ENCODE data around the gene BAG3. TPM values are rescaled to one million over a fixed set of nuclear protein-coding genes. Genes with fewer than 3 reads are reported as not detected.

Gene BAG3
- total and polyA plus RNA-seq, 7 donors: 283 to 855 (median 453) TPM

DNA sequence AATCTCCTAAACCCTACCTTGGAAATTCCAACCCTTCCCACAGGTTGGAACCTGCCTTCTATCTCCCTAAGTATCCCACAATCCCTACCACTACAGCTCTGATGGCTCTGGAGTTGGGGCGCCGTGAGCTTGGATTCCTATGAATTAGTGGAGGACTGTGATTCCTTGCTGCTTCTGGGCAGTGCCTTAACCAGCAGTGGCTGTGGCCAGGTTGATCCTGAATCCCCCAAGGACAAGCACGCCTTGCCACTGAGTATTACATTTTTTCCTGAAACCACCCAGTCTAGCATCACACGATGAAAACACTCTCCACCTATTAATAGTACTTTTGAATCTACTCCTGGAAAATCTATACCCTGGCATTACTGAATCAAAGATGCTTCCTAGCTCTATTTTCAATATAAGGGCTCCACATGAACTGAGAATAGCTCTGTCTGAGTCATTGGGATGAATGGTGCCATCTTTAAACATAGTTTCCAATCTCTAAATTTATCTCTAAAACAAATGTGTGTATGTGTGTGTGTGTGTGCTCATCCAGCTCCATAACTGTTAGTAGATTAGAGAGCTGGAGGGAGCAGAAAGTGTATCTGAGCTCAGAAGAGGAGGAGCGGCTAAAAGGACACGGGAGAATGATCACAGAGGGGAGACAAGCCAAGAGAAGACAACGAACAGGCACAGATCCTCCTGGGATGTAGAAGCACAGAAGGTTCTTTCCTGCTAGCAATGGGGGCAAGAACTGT, 62.7 kb downstream of the BAG3 start:
- WGBS, 3 donors: 42 to 52% (median 52%) methylated on average over 7 of the region's 7 CpGs
- TF ChIP-seq, protein P1, sequence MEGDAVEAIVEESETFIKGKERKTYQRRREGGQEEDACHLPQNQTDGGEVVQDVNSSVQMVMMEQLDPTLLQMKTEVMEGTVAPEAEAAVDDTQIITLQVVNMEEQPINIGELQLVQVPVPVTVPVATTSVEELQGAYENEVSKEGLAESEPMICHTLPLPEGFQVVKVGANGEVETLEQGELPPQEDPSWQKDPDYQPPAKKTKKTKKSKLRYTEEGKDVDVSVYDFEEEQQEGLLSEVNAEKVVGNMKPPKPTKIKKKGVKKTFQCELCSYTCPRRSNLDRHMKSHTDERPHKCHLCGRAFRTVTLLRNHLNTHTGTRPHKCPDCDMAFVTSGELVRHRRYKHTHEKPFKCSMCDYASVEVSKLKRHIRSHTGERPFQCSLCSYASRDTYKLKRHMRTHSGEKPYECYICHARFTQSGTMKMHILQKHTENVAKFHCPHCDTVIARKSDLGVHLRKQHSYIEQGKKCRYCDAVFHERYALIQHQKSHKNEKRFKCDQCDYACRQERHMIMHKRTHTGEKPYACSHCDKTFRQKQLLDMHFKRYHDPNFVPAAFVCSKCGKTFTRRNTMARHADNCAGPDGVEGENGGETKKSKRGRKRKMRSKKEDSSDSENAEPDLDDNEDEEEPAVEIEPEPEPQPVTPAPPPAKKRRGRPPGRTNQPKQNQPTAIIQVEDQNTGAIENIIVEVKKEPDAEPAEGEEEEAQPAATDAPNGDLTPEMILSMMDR (IDR thresholded peaks at IDR 0.05): no peak
- no peaks in the 10 kb centered on the region for H3K27me3 ChIP-seq (ENCODE audit: insufficient read depth in 3 of 3, low read length in 2 of 3)
- no peaks in the 10 kb centered on the region for H3K36me3 ChIP-seq (ENCODE audit: insufficient read depth in 1 of 2, low read depth in 1 of 2)
- H3K4me3 ChIP-seq: no peak overlapping the region
- peaks cover 11% of the 10 kb centered on the region for H3K4me1 ChIP-seq
- intact Hi-C loops (cut with DNase I): no loop called here
- DNase-seq (no peak), ATAC-seq (peak; percentile 56 to 91 (median 89))
- peak overlapping the region; percentile 64 for H3K27ac ChIP-seq
- no peaks in the 10 kb centered on the region for H3K9me3 ChIP-seq

DNA sequence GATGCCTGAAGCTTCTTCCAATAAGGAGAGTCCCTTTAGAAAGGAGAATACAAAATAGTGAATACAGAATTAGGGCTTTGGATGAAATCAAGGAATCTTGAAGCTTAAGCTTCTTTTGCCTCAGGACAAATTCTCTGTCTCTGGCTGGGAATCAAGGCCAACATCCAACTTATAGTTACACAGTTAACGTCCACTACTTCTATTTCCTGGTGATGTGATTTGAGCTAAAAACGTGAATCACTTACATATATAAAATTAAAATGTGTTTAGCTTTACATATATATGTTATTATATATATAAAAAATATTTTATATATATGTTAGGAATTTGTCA, 63.3 kb downstream of the BAG3 start:
- Histone ChIP-seq H3K9me3 (no peaks in the 10 kb centered on the region), H3K36me3 (ENCODE audit: insufficient read depth in 1 of 2, low read depth in 1 of 2) (no peaks in the 10 kb centered on the region), H3K27me3 (ENCODE audit: insufficient read depth in 3 of 3, low read length in 2 of 3) (no peaks in the 10 kb centered on the region), H3K27ac (peak overlapping the region; percentile 64), H3K4me3 (no peak overlapping the region), H3K4me1 (peaks cover 11% of the 10 kb centered on the region)
- TF ChIP-seq, protein P1 (IDR thresholded peaks at IDR 0.05): no peak
- ATAC-seq (no peak), DNase-seq (no peak)
- 51 to 61% (median 60%) methylated on average over 2 of the region's 2 CpGs for WGBS, 3 donors
- intact Hi-C loops (cut with DNase I): no loop called here

DNA sequence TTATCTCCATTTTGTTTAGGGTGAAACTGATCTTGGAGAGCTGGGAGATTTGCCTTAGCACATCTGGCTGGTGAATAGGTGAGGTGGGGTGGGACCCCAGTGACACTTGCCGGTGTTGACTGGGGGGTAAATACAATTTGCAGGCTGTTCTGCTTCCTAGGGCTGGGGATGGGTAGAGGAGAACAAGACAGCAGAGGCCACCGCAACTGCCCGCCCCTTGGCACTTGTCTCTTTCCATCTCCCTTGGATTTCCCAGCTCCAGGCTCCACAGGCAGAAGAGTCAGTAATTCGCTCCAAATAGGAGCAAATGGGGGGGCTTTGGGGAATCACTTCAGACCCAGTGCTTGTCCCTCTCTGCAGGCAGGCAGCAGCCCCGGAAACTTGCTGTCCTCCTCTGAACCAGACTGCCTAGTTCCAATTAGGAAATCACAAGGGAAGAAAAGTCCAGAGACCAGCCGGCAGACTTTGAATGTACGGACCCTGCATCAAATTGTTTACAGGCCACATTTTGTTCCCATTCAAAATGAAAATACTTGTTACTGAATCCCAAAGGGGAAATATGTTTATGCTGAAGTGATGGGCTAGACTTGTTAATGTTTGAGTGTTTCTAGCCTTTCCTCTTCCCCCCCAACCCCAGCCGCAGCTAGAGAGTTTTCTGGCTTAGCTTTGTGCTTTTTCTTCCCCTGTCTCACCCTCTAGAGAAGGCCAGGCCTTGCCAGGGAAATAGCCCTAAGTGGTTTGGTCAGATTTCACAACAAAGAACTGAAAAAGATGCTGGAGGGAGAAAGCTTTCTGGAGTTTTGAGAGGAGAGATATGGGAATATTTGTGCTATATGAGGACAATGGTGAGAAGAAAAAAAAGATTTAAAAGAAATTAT, 64.7 kb downstream of the BAG3 start:
- ATAC-seq (no peak), DNase-seq (no peak)
- no peak overlapping the region for H3K4me3 ChIP-seq
- WGBS, 3 donors: 53 to 60% (median 57%) methylated on average over 8 of the region's 8 CpGs
- H3K4me1 ChIP-seq: peaks cover 11% of the 10 kb centered on the region
- TF ChIP-seq, protein P1 (IDR thresholded peaks at IDR 0.05): no peak
- H3K36me3 ChIP-seq (ENCODE audit: insufficient read depth in 1 of 2, low read depth in 1 of 2): no peaks in the 10 kb centered on the region
- H3K9me3 ChIP-seq: no peaks in the 10 kb centered on the region
- no peaks in the 10 kb centered on the region for H3K27me3 ChIP-seq (ENCODE audit: insufficient read depth in 3 of 3, low read length in 2 of 3)
- intact Hi-C loops (cut with DNase I): no loop called here
- H3K27ac ChIP-seq: no peak overlapping the region

GRCh38 chr10:119723161-119723560, 72.0 kb downstream of the BAG3 start:
- no peaks in the 10 kb centered on the region for H3K9me3 ChIP-seq
- intact Hi-C loops (cut with DNase I): loop anchor here in 1 of 2 donors (5.0 kb wide), 1 partner anchor 36 kb away; no protein-coding TSS in a partner anchor
- H3K27me3 ChIP-seq (ENCODE audit: insufficient read depth in 3 of 3, low read length in 2 of 3): no peaks in the 10 kb centered on the region
- no peaks in the 10 kb centered on the region for H3K36me3 ChIP-seq (ENCODE audit: insufficient read depth in 1 of 2, low read depth in 1 of 2)
- peaks cover 18% of the 10 kb centered on the region for H3K4me1 ChIP-seq
- no peak overlapping the region for H3K27ac ChIP-seq
- TF ChIP-seq, protein P1 (IDR thresholded peaks at IDR 0.05): no peak
- no peak for ATAC-seq
- no peak overlapping the region for H3K4me3 ChIP-seq
- DNase-seq: no peak
- WGBS, 3 donors: 93 to 94% (median 94%) methylated on average over 2 of the region's 2 CpGs

Data from psoas muscle (tissue), 8 donors.